B cell (primary cell): Measurements from ENCODE around the gene HLA-DQA1. TPM values are rescaled to one million over a fixed set of nuclear protein-coding genes. Genes with fewer than 3 reads are reported as not detected.
"Not testable (repeated sequence)": the region's sequence is repeated elsewhere in the genome, so short reads cannot be mapped to it uniquely, and the experiment has no call there.

Experiments
- ATAC-seq: fragments of 200-7000 bp; cut with Tn5 transposase; one replicate; pipeline ENCODE4 v1.10.0; 2021; ENCODE audit warnings: low read depth, mild to moderate bottlenecking, moderate number of reproducible peaks, moderate library complexity
- CTCF ChIA-PET: fragments of 350-600 bp; sonication (Branson Sonifier 250); formaldehyde crosslinking; loops from one replicate; lab custom pipeline; 2021; ENCODE audit warnings: antibody characterized with exemption, inconsistent platforms; lab: Charles Lee
- POLR2A ChIA-PET: fragments of 350-600 bp; sonication (Branson Sonifier 250); formaldehyde crosslinking; loops from one replicate; lab custom pipeline; 2021; ENCODE audit warnings: antibody characterized with exemption; lab: Charles Lee
- DNase-seq: peaks from one replicate; pipeline ENCODE4 v3.0.0; 2013
- H2AFZ ChIP-seq: 2 replicates; pipeline ENCODE4 v1.6.1; 2012; ENCODE audit warnings: mild to moderate bottlenecking, low read depth, low read length; ENCODE audit not compliant: insufficient read depth, poor library complexity, severe bottlenecking
- H3K27ac ChIP-seq, 2 donors: 1 replicate in 1 of 2; 2 replicates in 1 of 2; pipeline ENCODE4 v1.5.1; 2012 to 2013; ENCODE audit warnings: low read length in 2 of 2, mild to moderate bottlenecking in 2 of 2, moderate library complexity in 1 of 2
- H3K27me3 ChIP-seq, 4 experiments: fragments of 200-600 bp in 1 of 4; sonication (generic) in 1 of 4; replicated peaks in 1 of 4; 1 replicate in 2 of 4; 2 replicates in 2 of 4; pipeline versions ENCODE4 v1.6.1 to v1.7.0; 2013 to 2016; ENCODE audit warnings: low read length in 3 of 4, mild to moderate bottlenecking in 2 of 4, mixed read lengths in 1 of 4, moderate library complexity in 1 of 4; ENCODE audit not compliant: insufficient read depth in 4 of 4, control insufficient read depth in 3 of 4; ENCODE audit errors: control extremely low read depth in 1 of 4
- H3K36me3 ChIP-seq, 2 experiments: replicated peaks in 1 of 2; 1 replicate in 1 of 2; 2 replicates in 1 of 2; pipeline versions ENCODE4 v1.6.1 to v1.7.1; 2013; ENCODE audit warnings: low read length in 1 of 2; ENCODE audit not compliant: insufficient read depth in 2 of 2, control insufficient read depth in 1 of 2; ENCODE audit errors: control extremely low read depth in 1 of 2, extremely low read depth in 1 of 2
- H3K4me1 ChIP-seq, 2 donors: fragments of 200-600 bp in 1 of 2; sonication (generic) in 1 of 2; 1 replicate in 1 of 2; 2 replicates in 1 of 2; pipeline versions ENCODE4 v1.5.1 to v1.6.1; 2013 to 2017; ENCODE audit warnings: low read length in 2 of 2; ENCODE audit not compliant: control insufficient read depth in 2 of 2, insufficient read depth in 2 of 2
- H3K4me2 ChIP-seq: replicated peaks from 2 replicates; pipeline ENCODE3; 2012; ENCODE audit warnings: mild to moderate bottlenecking, low read depth, low read length; ENCODE audit not compliant: poor library complexity, severe bottlenecking
- H3K4me3 ChIP-seq, 5 experiments: fragments of 200-600 bp in 1 of 5; sonication (generic) in 1 of 5; 1 replicate in 3 of 5; 2 replicates in 2 of 5; pipeline versions ENCODE4 v1.5.1 to v1.7.0; 2011 to 2016; ENCODE audit warnings: low read length in 4 of 5, mild to moderate bottlenecking in 4 of 5, low read depth in 2 of 5, control low read depth in 1 of 5, moderate library complexity in 1 of 5; ENCODE audit not compliant: insufficient read depth in 1 of 5; ENCODE audit errors: control extremely low read depth in 1 of 5, extremely low read depth in 1 of 5
- H3K79me2 ChIP-seq: fragments of 200-600 bp; sonication (generic); one replicate; pipeline ENCODE4 v1.6.0; 2016; ENCODE audit warnings: low read length; ENCODE audit not compliant: control insufficient read depth, insufficient read depth
- H3K9ac ChIP-seq: fragments of 200-600 bp; sonication (generic); 2 replicates; pipeline ENCODE4 v1.6.1; 2017; ENCODE audit warnings: mild to moderate bottlenecking, low read length, moderate library complexity
- H3K9me3 ChIP-seq, 3 donors: one replicate each; pipeline versions ENCODE4 v1.6.1 to v1.7.1; 2013; ENCODE audit warnings: low read length in 2 of 3; ENCODE audit not compliant: control insufficient read depth in 2 of 3, insufficient read depth in 1 of 3; ENCODE audit errors: control extremely low read depth in 1 of 3
- H4K20me1 ChIP-seq: 2 replicates; pipeline ENCODE4 v1.6.0; 2012; ENCODE audit warnings: mild to moderate bottlenecking, low read length; ENCODE audit not compliant: insufficient read depth, control insufficient read depth, poor library complexity, severe bottlenecking
- H3K27ac Mint-ChIP-seq: one replicate; pipeline ENCODE4 v1.8.0; 2021; ENCODE audit warnings: mixed read lengths
- H3K27me3 Mint-ChIP-seq: one replicate; pipeline ENCODE4 v1.8.0; 2021; ENCODE audit warnings: mixed read lengths
- H3K4me1 Mint-ChIP-seq: one replicate; pipeline ENCODE4 v1.8.0; 2021; ENCODE audit warnings: mixed read lengths
- H3K4me3 Mint-ChIP-seq: one replicate; pipeline ENCODE4 v1.8.0; 2021; ENCODE audit warnings: mixed read lengths
- H3K9me3 Mint-ChIP-seq: one replicate; pipeline ENCODE4 v1.8.0; 2022; ENCODE audit warnings: mixed read lengths; ENCODE audit not compliant: insufficient read depth
- EZH2 ChIP-seq: IDR thresholded peaks from 2 replicates; pipeline ENCODE4 v1.6.1; 2012; ENCODE audit warnings: borderline replicate concordance, low read depth, mild to moderate bottlenecking, moderate library complexity, low read length; ENCODE audit not compliant: insufficient read depth, poor library complexity, severe bottlenecking
- WGBS: methylation state at CpG from one replicate; pipeline ENCODE4 v1.1.5; 2013; ENCODE audit warnings: missing lambda C conversion rate; ENCODE audit not compliant: insufficient coverage; 5-methylcytosine and 5-hydroxymethylcytosine counted together
- intact Hi-C: fragments of 100-400 bp; cut with micrococcal nuclease; formaldehyde crosslinking; loops from one replicate; pipeline ENCODE4 v1.10.0; 2022
- polyA plus RNA-seq: library from polyadenylated mRNA; depleted of rRNA; stranded (reverse); fragments of >200 nt; gene quantifications from 2 replicates; pipeline ENCODE4 v1.2.3, GENCODE V29; 2012
- total RNA-seq, 2 donors: library from RNA; stranded (reverse); fragments of 120-200 nt in 1 of 2; gene quantifications; 1 replicate in 1 of 2; 2 replicates in 1 of 2; pipeline versions ENCODE4 v1.2.3 to v1.2.4, GENCODE V29; 2013 to 2022
- TF ChIP-seq, protein P1 (sequence below): fragments of 200-600 bp; IDR thresholded peaks from one replicate; pipeline ENCODE4 v1.8.0; 2022; ENCODE audit warnings: antibody characterized with exemption, mild to moderate bottlenecking

Gene HLA-DQA1
- total and polyA plus RNA-seq, 2 donors (not counting 1 experiment from before 2014, with no cell fraction given) = 486 to 489 TPM

DNA sequence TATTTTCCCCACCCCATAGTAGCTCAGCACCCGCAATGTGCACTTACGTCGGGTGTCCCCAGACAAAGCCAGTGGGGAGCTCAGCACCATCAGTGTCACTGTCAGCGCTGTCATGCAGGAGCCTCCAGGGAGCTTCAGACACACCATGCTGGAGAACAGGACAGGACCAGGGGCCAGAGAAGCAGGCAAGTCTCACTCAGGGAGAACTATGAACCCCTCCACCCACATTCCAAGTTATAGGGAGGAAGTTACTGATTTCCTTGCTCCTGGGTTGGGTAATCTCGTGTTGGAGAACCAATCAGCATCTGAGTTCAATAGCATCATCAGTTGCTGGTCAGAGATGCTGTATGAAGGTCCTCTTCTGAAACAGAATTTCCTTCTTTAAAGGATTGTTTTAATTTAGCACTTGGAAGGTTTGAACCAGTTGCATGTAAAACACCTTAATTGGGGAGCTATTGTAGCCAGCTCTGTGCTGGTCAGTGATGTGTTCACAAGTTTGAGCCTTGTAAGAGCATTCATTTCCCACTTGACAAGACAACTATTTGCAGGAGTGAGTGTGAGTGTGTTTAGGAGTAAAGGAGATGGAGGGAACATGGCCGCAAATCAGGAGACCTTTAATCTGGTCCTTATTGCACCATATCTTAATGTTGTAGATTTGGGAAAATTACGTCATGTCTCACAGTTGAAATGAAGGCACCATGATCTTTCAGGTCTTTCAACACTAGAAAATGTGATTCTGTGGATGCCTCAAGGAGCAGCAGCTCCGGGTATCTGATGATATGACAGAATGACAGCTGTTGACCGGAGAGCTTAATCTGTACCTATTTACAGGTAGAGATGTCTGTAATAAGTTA is 47.4 kb upstream of the HLA-DQA1 start, which contains the start of gene HLA-DRB1:
Gene HLA-DRB1 (minus strand): TSS at position 253 of the 854 bp plus-strand sequence. CDS start 106 bp downstream, at position 147.
- peak; percentile 94 for ATAC-seq
- POLR2A ChIA-PET = interaction anchor here (1.3 to 4.2 kb wide), 4 partner anchors 14 to 107 kb away, joined by 4 to 55 read pairs (median 10); partner anchors contain the start of gene HLA-DRB5
- H3K4me1 Mint-ChIP-seq = peaks cover 63% of the 10 kb centered on the region

DNA sequence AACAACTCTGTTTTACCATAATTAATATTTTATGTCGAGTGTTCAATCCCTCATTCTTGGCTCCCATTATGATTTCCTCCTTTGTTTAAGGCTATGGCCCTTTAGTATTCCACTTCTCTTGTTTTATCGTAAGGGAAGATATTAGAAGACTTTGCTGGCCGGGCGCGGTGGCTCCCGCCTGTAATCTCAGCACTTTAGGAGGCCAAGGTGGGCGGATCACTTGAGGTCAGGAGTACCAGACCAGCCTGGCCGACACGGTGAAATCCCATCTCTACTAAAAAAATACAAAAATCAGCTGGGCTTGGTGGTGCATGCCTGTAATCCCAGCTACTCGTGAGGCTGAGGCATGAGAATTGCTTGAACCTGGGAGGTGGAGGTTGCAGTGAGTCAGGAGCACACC is 46.5 kb upstream of the HLA-DQA1 start:
- H3K27me3 Mint-ChIP-seq, CTCF ChIA-PET: not testable (repeated sequence)

More for the DNA sequence above, 47.4 kb upstream of the HLA-DQA1 start, which contains the start of gene HLA-DRB1:
- TF ChIP-seq EZH2 = no peak
- TF ChIP-seq, protein P1, sequence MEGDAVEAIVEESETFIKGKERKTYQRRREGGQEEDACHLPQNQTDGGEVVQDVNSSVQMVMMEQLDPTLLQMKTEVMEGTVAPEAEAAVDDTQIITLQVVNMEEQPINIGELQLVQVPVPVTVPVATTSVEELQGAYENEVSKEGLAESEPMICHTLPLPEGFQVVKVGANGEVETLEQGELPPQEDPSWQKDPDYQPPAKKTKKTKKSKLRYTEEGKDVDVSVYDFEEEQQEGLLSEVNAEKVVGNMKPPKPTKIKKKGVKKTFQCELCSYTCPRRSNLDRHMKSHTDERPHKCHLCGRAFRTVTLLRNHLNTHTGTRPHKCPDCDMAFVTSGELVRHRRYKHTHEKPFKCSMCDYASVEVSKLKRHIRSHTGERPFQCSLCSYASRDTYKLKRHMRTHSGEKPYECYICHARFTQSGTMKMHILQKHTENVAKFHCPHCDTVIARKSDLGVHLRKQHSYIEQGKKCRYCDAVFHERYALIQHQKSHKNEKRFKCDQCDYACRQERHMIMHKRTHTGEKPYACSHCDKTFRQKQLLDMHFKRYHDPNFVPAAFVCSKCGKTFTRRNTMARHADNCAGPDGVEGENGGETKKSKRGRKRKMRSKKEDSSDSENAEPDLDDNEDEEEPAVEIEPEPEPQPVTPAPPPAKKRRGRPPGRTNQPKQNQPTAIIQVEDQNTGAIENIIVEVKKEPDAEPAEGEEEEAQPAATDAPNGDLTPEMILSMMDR = no peak
- Mint-ChIP-seq H3K27me3 (no peaks in the 10 kb centered on the region), H3K27ac (peak within 1 kb of the TSS; percentile 100), H3K9me3 (no peaks in the 10 kb centered on the region), H3K4me3 (peak within 1 kb of the TSS; percentile 97)
- H3K4me2 ChIP-seq = peak within 1 kb of the TSS; percentile 73
- H3K27ac ChIP-seq = peak within 1 kb of the TSS; percentile 74 to 86
- WGBS = 0% methylated on average over 1 of the region's 9 CpGs
- H3K79me2 ChIP-seq = peaks cover 48% of the 10 kb centered on the region
- intact Hi-C loops = loop anchor here (2.0 to 5.0 kb wide), 2 partner anchors 13 to 32 kb away; no protein-coding TSS in a partner anchor
- no peaks in the 10 kb centered on the region for H3K27me3 ChIP-seq
- no peaks in the 10 kb centered on the region for H4K20me1 ChIP-seq
- H3K4me1 ChIP-seq = peaks cover 0 to 13% of the 10 kb centered on the region in 2 donors
- H3K9ac ChIP-seq = peak within 1 kb of the TSS; percentile 79
- no peak within 1 kb of the TSS for H2AFZ ChIP-seq
- no peaks in the 10 kb centered on the region for H3K9me3 ChIP-seq
- CTCF ChIA-PET = interaction anchor here (0.7 kb wide), 1 partner anchor 60 kb away, joined by 3 read pairs; the partner anchor contains the start of gene HLA-DRB5
- H3K36me3 ChIP-seq = peaks cover 0 to 8% of the 10 kb centered on the region in 2 experiments
- H3K4me3 ChIP-seq = peak within 1 kb of the TSS in 4 of 5 experiments; percentile 52 to 72 (median 62)
- DNase-seq = peak; percentile 87

More for the DNA sequence above, 46.5 kb upstream of the HLA-DQA1 start:
- H3K36me3 ChIP-seq, H4K20me1 ChIP-seq, H3K9me3 Mint-ChIP-seq, H3K27me3 ChIP-seq, intact Hi-C loops, ATAC-seq, DNase-seq, H3K4me3 Mint-ChIP-seq, H3K9me3 ChIP-seq, H3K4me2 ChIP-seq, H3K4me3 ChIP-seq, POLR2A ChIA-PET, H3K9ac ChIP-seq, H2AFZ ChIP-seq: not testable (repeated sequence)
- Histone ChIP-seq H3K27ac (peak overlapping the region in 1 of 2 donors; percentile 86), H3K4me1 (peaks cover 0 to 13% of the 10 kb centered on the region in 2 donors), H3K79me2 (peaks cover 41% of the 10 kb centered on the region)
- WGBS = no CpG with 5 or more reads among the region's 10 CpGs
- Mint-ChIP-seq H3K4me1 (peaks cover 54% of the 10 kb centered on the region), H3K27ac (peak overlapping the region; percentile 65)
